ENCODE data around the gene SRC.

- TF ChIP-seq POLR2A (IDR thresholded peaks at IDR 0.05; ENCODE audit: low read length) (no peak), GATA1 (IDR thresholded peaks at IDR 0.05; ENCODE audit: low read depth, low read length) (no peak)
These were observed 40.9 kb upstream of the SRC start for GRCh38 chr20:37305079-37305478.

Measured in erythroblast (primary cell).